Measurements from ENCODE around the gene KCNQ1. TPM values are rescaled to one million over a fixed set of nuclear protein-coding genes. Genes with fewer than 3 reads are reported as not detected.
A peak's percentile ranks its signal among the peaks of the same experiment; 100 is the strongest.

The KCNQ1 gene
- total RNA-seq, 2 experiments from 2014 or later = 20.4 to 24.3 TPM

GRCh38 chr11:2519862-2520735 is 75.3 kb downstream of the KCNQ1 start:
- no peak overlapping the region for H3K4me3 Mint-ChIP-seq
- POLR2A ChIA-PET = no interaction called here
- no peak overlapping the region for H3K27ac Mint-ChIP-seq
- DNase-seq = no peak
- H3K27me3 Mint-ChIP-seq = no peaks in the 10 kb centered on the region
- H3K36me3 Mint-ChIP-seq (ENCODE audit: low read depth) = no peaks in the 10 kb centered on the region
- H3K4me1 Mint-ChIP-seq = no peaks in the 10 kb centered on the region
- H3K9me3 Mint-ChIP-seq = no peaks in the 10 kb centered on the region
- CTCF ChIA-PET = interaction anchor here (1.1 kb wide), 1 partner anchor 74 kb away, joined by 3 read pairs; no protein-coding TSS in a partner anchor

DNA sequence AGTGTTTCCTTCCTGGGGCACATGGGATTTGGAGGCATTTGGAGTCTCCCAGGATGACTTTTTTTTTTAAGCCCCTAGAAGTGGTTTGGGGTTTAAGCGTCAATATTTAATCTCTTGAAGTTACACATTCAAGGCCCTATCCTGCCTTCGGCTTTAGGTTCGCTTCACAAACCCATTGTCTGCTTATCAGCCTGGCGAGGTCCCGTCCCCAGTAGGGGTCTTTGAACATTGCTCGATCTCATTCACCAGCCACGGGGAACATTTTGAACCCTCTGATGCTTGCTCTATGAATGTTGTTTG is 75.9 kb downstream of the KCNQ1 start:
- no peaks in the 10 kb centered on the region for H3K9me3 Mint-ChIP-seq
- ChIA-PET CTCF (interaction anchor here (1.1 kb wide), 1 partner anchor 75 kb away, joined by 3 read pairs; no protein-coding TSS in a partner anchor), POLR2A (no interaction called here)
- no peaks in the 10 kb centered on the region for H3K27me3 Mint-ChIP-seq
- DNase-seq = no peak
- H3K27ac Mint-ChIP-seq = no peak overlapping the region
- H3K36me3 Mint-ChIP-seq (ENCODE audit: low read depth) = no peaks in the 10 kb centered on the region
- peaks cover 4% of the 10 kb centered on the region for H3K4me1 Mint-ChIP-seq
- H3K4me3 Mint-ChIP-seq = no peak overlapping the region

- Mint-ChIP-seq H3K4me1 (peaks cover 10% of the 10 kb centered on the region), H3K9me3 (no peaks in the 10 kb centered on the region), H3K27ac (no peak overlapping the region), H3K4me3 (no peak overlapping the region), H3K27me3 (no peaks in the 10 kb centered on the region), H3K36me3 (ENCODE audit: low read depth) (no peaks in the 10 kb centered on the region)
- POLR2A ChIA-PET = no interaction called here
- CTCF ChIA-PET = interaction anchor here (1.1 kb wide), 1 partner anchor 75 kb away, joined by 3 read pairs; no protein-coding TSS in a partner anchor
- no peak for DNase-seq
These were observed 76.4 kb downstream of the KCNQ1 start for GRCh38 chr11:2521081-2521732.

DNA sequence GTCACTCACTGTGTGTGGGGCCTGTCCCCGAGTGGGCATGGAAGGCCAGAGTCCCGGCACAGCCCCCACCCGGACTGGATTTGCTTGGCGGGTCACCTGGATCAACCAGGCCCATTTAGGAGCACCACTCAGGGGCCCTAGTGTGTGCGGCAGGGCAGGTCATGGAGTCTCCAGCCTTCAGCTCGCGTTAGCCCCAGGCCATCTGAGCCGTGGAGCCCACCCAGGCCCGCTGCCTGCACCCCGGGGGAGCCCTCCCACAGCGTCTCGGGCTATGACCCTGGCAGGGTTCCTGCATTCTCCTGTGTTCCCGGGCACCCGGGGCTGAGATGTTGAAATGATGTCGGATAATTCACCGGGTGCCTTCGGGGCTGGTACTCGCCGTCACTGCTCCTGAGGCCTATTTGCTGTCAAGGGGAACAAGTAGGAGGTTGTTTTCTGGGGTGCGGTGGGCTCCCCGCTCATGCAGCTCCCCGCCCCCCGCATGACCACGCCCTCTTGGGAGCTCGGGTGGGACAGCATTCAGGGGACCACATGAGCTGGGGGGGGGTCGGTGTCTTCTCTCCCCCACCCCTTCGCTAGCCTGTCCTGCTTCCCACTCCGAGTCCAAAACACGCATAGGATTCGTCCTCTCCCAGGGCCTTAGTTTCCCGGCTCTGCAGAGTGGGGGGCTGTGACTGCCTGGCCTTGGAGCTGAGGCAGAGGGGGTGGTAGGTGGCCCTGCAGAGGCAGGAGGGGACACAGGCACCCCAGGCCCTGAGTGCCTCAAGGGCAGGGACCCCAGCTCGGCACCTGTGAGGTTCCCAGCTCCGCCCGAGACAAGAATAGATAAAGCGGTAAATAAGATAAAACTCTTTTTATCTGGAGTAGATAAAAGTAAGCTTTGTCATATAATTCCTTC is 77.2 kb downstream of the KCNQ1 start:
- H3K36me3 Mint-ChIP-seq (ENCODE audit: low read depth) = no peaks in the 10 kb centered on the region
- H3K4me3 Mint-ChIP-seq = no peak overlapping the region
- POLR2A ChIA-PET = no interaction called here
- H3K4me1 Mint-ChIP-seq = peaks cover 17% of the 10 kb centered on the region
- no peak overlapping the region for H3K27ac Mint-ChIP-seq
- DNase-seq = no peak
- H3K9me3 Mint-ChIP-seq = no peaks in the 10 kb centered on the region
- CTCF ChIA-PET = interaction anchor here (1.2 kb wide), 1 partner anchor 10 kb away, joined by 3 read pairs; no protein-coding TSS in a partner anchor
- no peaks in the 10 kb centered on the region for H3K27me3 Mint-ChIP-seq

DNA sequence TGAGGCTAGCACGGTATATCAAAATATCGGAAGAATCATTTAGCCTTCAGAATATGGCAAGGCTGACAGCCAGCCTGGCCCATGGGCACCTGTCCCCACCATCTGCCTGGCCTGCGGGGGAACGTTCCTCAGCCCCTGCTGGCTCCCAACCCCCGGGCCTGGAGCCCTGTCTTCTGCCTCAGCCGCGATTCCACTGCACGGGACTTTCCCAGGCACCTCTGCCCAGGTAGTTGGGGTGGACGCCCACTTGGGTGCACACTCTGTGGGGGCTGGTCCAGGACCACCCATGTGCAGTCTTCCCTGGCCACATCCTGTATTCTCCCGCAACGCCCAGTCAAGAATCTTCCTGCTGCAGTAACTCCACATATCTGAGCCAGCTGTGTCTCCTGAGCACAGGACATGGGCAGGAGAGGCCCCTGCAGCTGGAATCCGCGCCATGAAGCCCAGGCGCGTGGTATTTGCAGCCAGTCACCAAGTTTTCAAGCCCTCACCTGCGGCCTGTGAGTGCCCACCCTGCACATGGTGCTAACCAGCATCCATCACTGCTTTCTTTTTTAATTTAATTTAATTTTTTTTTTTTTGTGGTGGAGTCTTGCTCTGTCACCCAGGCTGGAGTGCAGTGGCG is 77.9 kb downstream of the KCNQ1 start:
- H3K27ac Mint-ChIP-seq = no peak overlapping the region
- no peaks in the 10 kb centered on the region for H3K9me3 Mint-ChIP-seq
- no peaks in the 10 kb centered on the region for H3K36me3 Mint-ChIP-seq (ENCODE audit: low read depth)
- POLR2A ChIA-PET = no interaction called here
- CTCF ChIA-PET = interaction anchor here (1.2 kb wide), 1 partner anchor 10 kb away, joined by 3 read pairs; no protein-coding TSS in a partner anchor
- DNase-seq = no peak
- peaks cover 21% of the 10 kb centered on the region for H3K4me1 Mint-ChIP-seq
- no peaks in the 10 kb centered on the region for H3K27me3 Mint-ChIP-seq
- H3K4me3 Mint-ChIP-seq = no peak overlapping the region

GRCh38 chr11:2523821-2524391 is 79.1 kb downstream of the KCNQ1 start:
- Mint-ChIP-seq H3K27ac (no peak overlapping the region), H3K4me1 (peaks cover 29% of the 10 kb centered on the region), H3K36me3 (ENCODE audit: low read depth) (no peaks in the 10 kb centered on the region), H3K4me3 (no peak overlapping the region), H3K27me3 (no peaks in the 10 kb centered on the region), H3K9me3 (no peaks in the 10 kb centered on the region)
- ChIA-PET POLR2A (no interaction called here), CTCF (no interaction called here)
- no peak for DNase-seq

GRCh38 chr11:2524446-2525165 is 79.8 kb downstream of the KCNQ1 start:
- H3K9me3 Mint-ChIP-seq = no peaks in the 10 kb centered on the region
- no peak for DNase-seq
- ChIA-PET CTCF (interaction anchor here (2.7 kb wide), 1 partner anchor 97 kb away, joined by 8 read pairs; no protein-coding TSS in a partner anchor), POLR2A (no interaction called here)
- H3K27ac Mint-ChIP-seq = no peak overlapping the region
- no peak overlapping the region for H3K4me3 Mint-ChIP-seq
- H3K27me3 Mint-ChIP-seq = no peaks in the 10 kb centered on the region
- no peaks in the 10 kb centered on the region for H3K36me3 Mint-ChIP-seq (ENCODE audit: low read depth)
- peaks cover 29% of the 10 kb centered on the region for H3K4me1 Mint-ChIP-seq

DNA sequence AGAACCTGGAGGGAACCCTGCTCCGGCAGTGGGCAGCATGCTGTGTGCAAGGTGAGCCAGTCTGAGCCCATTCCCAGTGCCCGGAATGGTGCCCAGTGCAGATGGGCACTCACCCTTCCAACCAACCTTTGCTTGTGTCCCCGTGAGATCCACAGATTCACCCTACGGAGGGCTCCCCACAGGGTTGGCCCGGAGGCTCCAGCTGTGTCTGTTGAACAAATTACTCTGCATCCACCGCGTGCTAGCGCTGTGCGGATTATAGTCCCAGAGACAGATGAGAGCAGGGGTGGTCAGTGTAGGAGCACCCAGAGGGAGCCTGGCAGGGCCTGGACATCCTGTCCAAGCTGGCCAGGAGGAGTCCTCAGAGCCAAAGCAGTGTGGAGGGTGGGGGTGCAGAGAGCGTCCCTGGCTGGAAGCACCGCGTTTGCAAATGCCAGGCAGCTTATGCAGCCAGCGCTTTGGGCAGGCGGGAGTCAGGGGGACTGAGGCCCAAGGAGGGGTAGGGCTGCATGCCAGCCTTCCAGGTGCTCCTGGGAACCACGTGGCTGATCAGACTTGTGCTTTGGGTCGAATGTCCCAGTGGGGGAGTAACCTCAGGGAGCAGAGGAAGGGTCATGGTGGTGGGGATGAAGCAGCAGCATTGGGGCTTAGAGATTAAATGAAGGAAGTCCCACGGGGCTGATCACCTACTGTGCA is 80.5 kb downstream of the KCNQ1 start:
- Mint-ChIP-seq H3K36me3 (ENCODE audit: low read depth) (no peaks in the 10 kb centered on the region), H3K4me3 (no peak overlapping the region), H3K27me3 (no peaks in the 10 kb centered on the region), H3K27ac (peak overlapping the region; percentile 62), H3K4me1 (peaks cover 29% of the 10 kb centered on the region), H3K9me3 (no peaks in the 10 kb centered on the region)
- POLR2A ChIA-PET = no interaction called here
- CTCF ChIA-PET = interaction anchor here (2.7 kb wide), 1 partner anchor 97 kb away, joined by 8 read pairs; no protein-coding TSS in a partner anchor
- no peak for DNase-seq

- Mint-ChIP-seq H3K27me3 (no peaks in the 10 kb centered on the region), H3K4me1 (peaks cover 29% of the 10 kb centered on the region), H3K4me3 (no peak overlapping the region), H3K27ac (peak overlapping the region; percentile 77), H3K36me3 (ENCODE audit: low read depth) (no peaks in the 10 kb centered on the region), H3K9me3 (no peaks in the 10 kb centered on the region)
- no peak for DNase-seq
- CTCF ChIA-PET = interaction anchor here (0.6 to 2.7 kb wide), 3 partner anchors 98 to 358 kb away, joined by 3 to 8 read pairs (median 3); no protein-coding TSS in a partner anchor
- POLR2A ChIA-PET = no interaction called here
These were observed 81.4 kb downstream of the KCNQ1 start for GRCh38 chr11:2525941-2526807.

DNA sequence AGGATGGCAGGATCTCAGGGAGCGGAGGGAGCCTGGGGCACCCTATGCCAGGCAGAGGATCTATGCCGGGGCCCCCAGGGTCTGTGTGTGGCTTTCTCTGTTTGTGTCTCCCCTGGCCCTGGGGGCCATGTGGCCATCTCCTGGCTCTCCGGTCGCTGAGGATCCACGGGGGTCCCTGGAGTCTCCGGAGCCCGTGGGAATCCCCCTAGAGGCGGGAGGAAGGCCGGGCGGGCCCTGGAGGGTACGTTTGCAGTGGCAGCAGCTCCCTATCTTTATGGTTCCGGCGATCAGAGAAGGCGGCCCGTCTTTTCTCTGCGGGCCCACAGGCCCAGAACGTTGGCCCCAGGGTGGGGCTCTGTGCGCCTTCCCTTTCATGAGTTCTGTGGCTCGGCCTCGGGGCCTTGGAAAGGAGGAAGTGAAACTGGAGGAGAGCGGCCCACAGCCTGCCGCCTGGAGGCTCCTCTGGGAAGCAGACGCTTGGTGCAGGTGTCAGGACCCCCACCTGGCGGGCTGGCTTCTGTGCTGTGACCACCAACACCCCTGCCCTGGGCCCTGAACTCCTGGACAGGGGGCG is 82.1 kb downstream of the KCNQ1 start:
- CTCF ChIA-PET = interaction anchor here (0.8 to 2.7 kb wide), 3 partner anchors 99 to 365 kb away, joined by 3 to 8 read pairs (median 6); no protein-coding TSS in a partner anchor
- H3K36me3 Mint-ChIP-seq (ENCODE audit: low read depth) = no peaks in the 10 kb centered on the region
- H3K4me1 Mint-ChIP-seq = peaks cover 31% of the 10 kb centered on the region
- H3K27me3 Mint-ChIP-seq = no peaks in the 10 kb centered on the region
- no peak overlapping the region for H3K4me3 Mint-ChIP-seq
- peak; percentile 26 for DNase-seq
- POLR2A ChIA-PET = no interaction called here
- no peaks in the 10 kb centered on the region for H3K9me3 Mint-ChIP-seq
- H3K27ac Mint-ChIP-seq = peak overlapping the region; percentile 77

Measured in activated CD4-positive, alpha-beta T cell treated with anti-CD3 and anti-CD28 coated beads, Interleukin-2, amount 10 ng/mL, durations not matched to agents 7 days and 5 days (primary cell).